Fibroblast of pulmonary artery (primary cell): ENCODE data around the gene TRAF3IP3.

Experiments
- DNase-seq: peaks from one replicate; pipeline ENCODE4 v3.0.0-alpha.2; 2010; ENCODE audit warnings: low read depth
- H3K4me3 ChIP-seq: replicated peaks from 2 replicates; pipeline ENCODE4 v1.5.1; 2011; ENCODE audit warnings: low read depth, mild to moderate bottlenecking, control low read depth, low read length, moderate library complexity
- CTCF ChIP-seq: IDR thresholded peaks from 2 replicates; pipeline ENCODE4 v1.5.1; 2011; ENCODE audit warnings: mild to moderate bottlenecking, control low read depth, low read length, inconsistent platforms; ENCODE audit errors: missing control alignments

Gene TRAF3IP3

GRCh38 chr1:209742409-209743144 lies 13.3 kb upstream of the TRAF3IP3 start:
- peak overlapping the region; percentile 3 for H3K4me3 ChIP-seq
- peak; percentile 82 for DNase-seq
- no peak for TF ChIP-seq CTCF

GRCh38 chr1:209743145-209743482 lies 12.7 kb upstream of the TRAF3IP3 start:
- no peak overlapping the region for H3K4me3 ChIP-seq
- peak; percentile 77 for DNase-seq
- no peak for TF ChIP-seq CTCF

GRCh38 chr1:209746451-209747165 lies 9.2 kb upstream of the TRAF3IP3 start:
- H3K4me3 ChIP-seq: no peak overlapping the region
- DNase-seq: peak; percentile 15
- TF ChIP-seq CTCF: no peak

GRCh38 chr1:209747580-209748262 lies 8.1 kb upstream of the TRAF3IP3 start:
- peak; percentile 97 for DNase-seq
- peak overlapping the region; percentile 13 for H3K4me3 ChIP-seq
- TF ChIP-seq CTCF: peak; percentile 81

- TF ChIP-seq CTCF: no peak
- DNase-seq: no peak
- H3K4me3 ChIP-seq: no peak overlapping the region
These were observed 7.2 kb upstream of the TRAF3IP3 start for GRCh38 chr1:209748620-209749019.

- no peak for DNase-seq
- TF ChIP-seq CTCF: no peak
These were observed 6.6 kb upstream of the TRAF3IP3 start for GRCh38 chr1:209749205-209749604.

More at GRCh38 chr1:209749205-209749604, 6.6 kb upstream of the TRAF3IP3 start:
- no peak overlapping the region for H3K4me3 ChIP-seq
